Activated CD4-positive, alpha-beta T cell treated with anti-CD3 and anti-CD28 coated beads for 36 hours (primary cell): ENCODE data around the gene TMEM184B. TPM values are rescaled to one million over a fixed set of nuclear protein-coding genes. Genes with fewer than 3 reads are reported as not detected.

Source experiments
- ATAC-seq: fragments of 200-7000 bp; cut with Tn5 transposase; one replicate; pipeline ENCODE4 v1.10.0; 2021; ENCODE audit warnings: mild to moderate bottlenecking, moderate library complexity
- CTCF ChIA-PET: fragments of 350-600 bp; sonication (Branson Sonifier 250); formaldehyde crosslinking; loops from one replicate; lab custom pipeline; 2021; ENCODE audit warnings: antibody characterized with exemption; lab: Charles Lee
- POLR2A ChIA-PET: fragments of 350-600 bp; sonication (Branson Sonifier 250); formaldehyde crosslinking; loops from one replicate; lab custom pipeline; 2021; ENCODE audit warnings: antibody characterized with exemption, inconsistent platforms; lab: Charles Lee
- DNase-seq: peaks from one replicate; pipeline ENCODE4 v3.0.0-alpha.2; 2020
- H3K27ac Mint-ChIP-seq: one replicate; pipeline ENCODE4 v1.8.0; 2021; ENCODE audit warnings: mixed read lengths
- H3K27me3 Mint-ChIP-seq: one replicate; pipeline ENCODE4 v1.8.0; 2021; ENCODE audit warnings: mixed read lengths
- H3K36me3 Mint-ChIP-seq: one replicate; pipeline ENCODE4 v1.8.0; 2021; ENCODE audit warnings: low read depth, mixed read lengths
- H3K4me1 Mint-ChIP-seq: one replicate; pipeline ENCODE4 v1.8.0; 2021; ENCODE audit warnings: mixed read lengths
- H3K4me3 Mint-ChIP-seq: one replicate; pipeline ENCODE4 v1.8.0; 2021; ENCODE audit warnings: mild to moderate bottlenecking, moderate library complexity, mixed read lengths
- H3K9me3 Mint-ChIP-seq: one replicate; pipeline ENCODE4 v1.8.0; 2021; ENCODE audit warnings: low read depth, mixed read lengths
- intact Hi-C, 2 experiments: fragments of 100-400 bp; cut with DNase I in 1 of 2; cut with micrococcal nuclease in 1 of 2; formaldehyde crosslinking; loops; one replicate each; pipeline versions ENCODE4 v1.14.2 to v1.15.1; 2022 to 2024; cut with DNase I, micrococcal nuclease
- total RNA-seq, 2 experiments: library from RNA; stranded (reverse); gene quantifications; one replicate each; pipeline ENCODE4 v1.2.3, GENCODE V29; 2021

The TMEM184B gene
- total RNA-seq, 2 experiments from 2014 or later, result 16.0 to 19.8 TPM

DNA sequence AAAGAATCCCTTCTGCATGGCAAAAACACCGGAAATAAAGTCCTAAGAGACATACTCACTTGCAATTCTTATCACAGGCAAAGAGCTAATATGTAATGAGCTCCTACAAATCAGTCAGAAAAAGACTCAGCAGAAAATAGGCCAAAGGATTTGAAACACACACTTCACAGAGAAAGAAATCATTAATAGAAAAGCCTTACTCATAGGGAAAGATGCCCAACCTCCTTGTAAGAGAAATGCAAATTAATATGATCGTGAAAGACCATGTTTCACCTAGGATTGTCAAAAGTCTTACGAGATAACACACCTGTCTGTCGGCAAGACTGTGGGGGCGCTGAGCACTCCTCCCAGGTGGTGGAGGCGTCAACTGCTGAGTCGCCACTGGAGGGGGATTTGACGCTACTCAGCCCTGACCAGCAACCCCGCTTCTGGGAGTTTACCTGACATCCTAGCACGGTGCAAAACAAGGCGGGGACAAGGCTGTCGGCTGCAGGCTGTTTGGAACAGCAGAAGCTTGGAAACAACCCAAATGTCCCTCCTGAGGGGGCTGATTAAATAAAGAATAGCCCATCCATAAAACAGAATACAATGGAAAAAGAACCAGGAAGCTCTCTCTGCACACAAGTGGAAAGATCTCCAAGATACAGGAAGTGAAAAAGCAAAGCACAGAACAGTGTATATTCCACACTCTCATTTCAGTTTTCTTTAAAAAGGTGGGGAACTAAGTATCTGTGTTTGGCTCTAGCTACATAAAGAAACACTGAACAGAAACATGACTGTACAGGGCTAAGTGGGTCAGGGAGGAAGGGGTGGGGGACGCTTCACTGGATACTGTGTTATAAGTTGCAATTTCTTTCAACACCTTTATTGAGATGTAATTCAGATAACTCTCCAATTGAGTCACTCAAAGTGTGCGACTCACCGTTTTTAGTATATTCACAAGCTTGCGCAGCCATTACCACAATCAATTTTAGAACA is 33.0 kb upstream of the TMEM184B start:
- H3K36me3 Mint-ChIP-seq, result peaks cover 32% of the 10 kb centered on the region
- H3K9me3 Mint-ChIP-seq, result no peaks in the 10 kb centered on the region
- peak overlapping the region; percentile 37 for H3K4me3 Mint-ChIP-seq
- ChIA-PET CTCF (interaction anchor here (0.6 to 2.0 kb wide), 11 partner anchors 9 to 340 kb away, joined by 3 to 11 read pairs (median 4); no protein-coding TSS in a partner anchor), POLR2A (interaction anchor here (1.2 kb wide), 2 partner anchors 9 to 10 kb away, joined by 4 to 5 read pairs; no protein-coding TSS in a partner anchor)
- DNase-seq (peak; percentile 67), ATAC-seq (peak; percentile 92)
- H3K27ac Mint-ChIP-seq, result peak overlapping the region; percentile 88
- intact Hi-C loops, result no loop called here
- peaks cover 40% of the 10 kb centered on the region for H3K4me1 Mint-ChIP-seq
- H3K27me3 Mint-ChIP-seq, result no peaks in the 10 kb centered on the region

DNA sequence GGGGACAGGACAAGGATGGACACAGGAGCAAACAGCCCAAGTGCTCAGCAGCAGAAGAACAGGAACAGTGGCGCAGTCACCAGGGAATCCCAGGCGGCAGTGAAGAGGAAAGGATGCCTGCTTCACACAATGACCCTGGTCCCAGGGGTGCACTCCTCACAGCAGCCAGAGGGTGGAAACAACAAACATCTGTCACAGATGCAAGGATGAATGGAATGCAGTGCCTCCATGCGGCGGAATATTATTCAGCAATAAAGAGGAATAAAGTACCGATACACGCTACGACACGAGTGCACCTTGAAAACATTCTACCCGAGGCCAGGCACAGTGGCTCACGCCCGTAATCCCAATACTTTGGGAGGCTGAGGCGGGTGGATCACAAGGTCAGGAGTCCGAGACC is 31.7 kb upstream of the TMEM184B start:
- H3K27me3 Mint-ChIP-seq, result no peaks in the 10 kb centered on the region
- intact Hi-C loops, result no loop called here
- ChIA-PET CTCF (no interaction called here), POLR2A (no interaction called here)
- no peak overlapping the region for H3K27ac Mint-ChIP-seq
- no peaks in the 10 kb centered on the region for H3K9me3 Mint-ChIP-seq
- ATAC-seq, result no peak
- DNase-seq, result no peak
- peaks cover 37% of the 10 kb centered on the region for H3K4me1 Mint-ChIP-seq
- H3K4me3 Mint-ChIP-seq, result no peak overlapping the region
- peaks cover 38% of the 10 kb centered on the region for H3K36me3 Mint-ChIP-seq

DNA sequence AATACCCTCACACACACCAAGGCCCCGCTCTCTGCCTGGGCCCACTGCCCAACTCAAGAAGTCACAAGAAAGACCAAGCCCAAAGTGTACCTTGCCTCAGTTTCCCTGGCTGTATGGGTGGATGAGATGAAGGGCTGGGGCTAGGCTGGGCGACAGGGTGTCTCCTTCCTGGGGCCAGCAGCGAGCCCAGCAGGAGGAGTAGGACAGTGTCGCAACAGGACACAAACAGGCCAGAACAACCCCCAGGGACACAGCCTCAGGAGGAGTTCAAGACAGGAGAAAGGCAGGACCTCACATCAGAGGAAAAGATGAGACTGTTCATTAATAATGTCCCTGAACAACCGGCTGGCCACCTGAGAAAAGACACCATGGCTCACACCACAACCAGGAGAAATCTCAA is 31.2 kb upstream of the TMEM184B start:
- H3K4me3 Mint-ChIP-seq, result no peak overlapping the region
- no peak overlapping the region for H3K27ac Mint-ChIP-seq
- H3K36me3 Mint-ChIP-seq, result peaks cover 40% of the 10 kb centered on the region
- POLR2A ChIA-PET, result no interaction called here
- ATAC-seq (no peak), DNase-seq (no peak)
- peaks cover 35% of the 10 kb centered on the region for H3K4me1 Mint-ChIP-seq
- no peaks in the 10 kb centered on the region for H3K27me3 Mint-ChIP-seq
- intact Hi-C loops, result no loop called here
- CTCF ChIA-PET, result no interaction called here
- H3K9me3 Mint-ChIP-seq, result no peaks in the 10 kb centered on the region

DNA sequence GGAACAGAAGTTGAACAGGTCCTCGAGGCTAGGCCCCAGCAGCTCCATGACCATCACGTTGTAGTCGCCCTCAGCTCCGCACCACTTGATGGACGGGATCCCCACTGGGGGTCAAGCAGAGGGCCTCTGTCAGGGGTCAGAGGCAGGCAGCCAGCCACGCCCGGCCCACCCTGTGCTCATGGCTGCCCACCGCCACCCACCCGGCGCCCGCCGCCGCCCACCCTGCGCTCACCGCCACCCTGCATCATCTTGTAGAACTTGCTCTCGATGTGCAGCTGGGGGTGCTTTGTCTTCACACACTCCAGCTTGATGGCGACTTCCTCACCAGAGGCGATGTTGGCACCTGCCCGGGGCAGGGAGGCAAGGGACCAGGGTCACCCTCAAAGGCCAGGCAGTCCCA is 30.1 kb upstream of the TMEM184B start:
- H3K4me3 Mint-ChIP-seq, result no peak overlapping the region
- DNase-seq (no peak), ATAC-seq (no peak)
- peaks cover 30% of the 10 kb centered on the region for H3K4me1 Mint-ChIP-seq
- no peaks in the 10 kb centered on the region for H3K27me3 Mint-ChIP-seq
- H3K9me3 Mint-ChIP-seq, result no peaks in the 10 kb centered on the region
- H3K36me3 Mint-ChIP-seq, result peaks cover 44% of the 10 kb centered on the region
- CTCF ChIA-PET, result interaction anchor here (1.4 kb wide), 1 partner anchor 271 kb away, joined by 4 read pairs; no protein-coding TSS in a partner anchor
- POLR2A ChIA-PET, result no interaction called here
- H3K27ac Mint-ChIP-seq, result no peak overlapping the region
- intact Hi-C loops, result no loop called here

DNA sequence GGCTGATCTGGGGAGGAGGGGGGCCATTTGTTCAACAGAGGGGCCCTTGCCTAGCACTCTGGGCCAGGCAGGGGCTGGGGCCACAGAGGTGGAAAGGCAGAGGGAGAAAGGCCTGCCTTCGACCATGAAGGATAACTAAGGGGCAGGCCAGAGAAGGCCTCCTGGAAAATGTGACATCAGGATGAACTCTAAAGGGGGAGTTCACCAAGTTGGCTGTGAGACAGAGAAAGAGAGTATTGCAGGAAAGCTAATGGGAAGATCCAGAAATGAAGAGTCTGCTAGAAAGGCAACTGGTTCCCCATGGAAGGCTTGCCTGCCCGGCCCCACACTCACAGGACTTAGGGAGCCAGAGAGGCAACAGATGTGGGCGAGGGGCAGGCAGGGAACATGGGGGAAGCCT is 28.1 kb upstream of the TMEM184B start:
- no peaks in the 10 kb centered on the region for H3K27me3 Mint-ChIP-seq
- DNase-seq, result no peak
- H3K4me3 Mint-ChIP-seq, result no peak overlapping the region
- no peak for ATAC-seq
- no peak overlapping the region for H3K27ac Mint-ChIP-seq
- H3K36me3 Mint-ChIP-seq, result peaks cover 46% of the 10 kb centered on the region
- ChIA-PET CTCF (no interaction called here), POLR2A (interaction anchor here (0.7 kb wide), 1 partner anchor 18 kb away, joined by 3 read pairs; no protein-coding TSS in a partner anchor)
- intact Hi-C loops, result no loop called here
- H3K9me3 Mint-ChIP-seq, result no peaks in the 10 kb centered on the region
- H3K4me1 Mint-ChIP-seq, result peaks cover 18% of the 10 kb centered on the region

DNA sequence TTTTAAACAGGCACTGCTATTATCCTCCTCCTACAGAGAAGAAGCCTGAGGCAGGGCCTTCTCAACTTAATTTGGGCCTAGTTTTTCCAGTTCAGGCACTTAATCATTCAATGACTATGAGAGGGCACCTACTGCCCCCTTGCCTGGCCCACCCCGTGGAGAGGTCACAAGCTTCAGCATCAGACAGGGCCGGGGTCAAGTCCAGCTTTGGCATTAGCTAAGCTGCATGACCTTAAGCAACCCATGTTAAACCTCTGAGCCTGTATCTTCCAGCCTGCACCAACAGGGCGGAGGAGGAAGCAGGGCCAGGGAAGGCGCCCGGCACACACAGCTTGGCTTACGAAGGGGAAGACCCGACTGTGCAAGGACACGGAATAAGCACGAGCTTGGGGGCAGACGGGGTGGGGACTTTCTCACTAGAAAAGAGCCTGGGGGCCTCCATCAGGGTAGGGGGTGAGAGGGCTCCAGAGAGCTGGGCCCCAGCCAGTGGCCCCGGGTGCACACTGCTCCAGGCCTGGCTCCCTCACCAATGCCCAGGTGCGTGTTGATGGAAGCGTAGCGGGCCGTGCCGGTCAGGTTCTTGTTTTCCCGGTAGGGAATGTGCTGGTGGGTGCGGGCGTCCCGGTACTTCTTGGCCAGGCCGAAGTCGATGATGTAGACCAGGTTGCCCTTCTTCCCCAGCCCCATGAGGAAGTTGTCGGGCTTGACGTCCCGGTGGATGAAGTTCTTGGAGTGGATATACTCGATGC is 27.6 kb upstream of the TMEM184B start:
- CTCF ChIA-PET, result interaction anchor here (0.6 kb wide), 1 partner anchor 30 kb away, joined by 3 read pairs; no protein-coding TSS in a partner anchor
- DNase-seq (no peak), ATAC-seq (no peak)
- POLR2A ChIA-PET, result no interaction called here
- intact Hi-C loops, result no loop called here
- no peak overlapping the region for H3K27ac Mint-ChIP-seq
- H3K36me3 Mint-ChIP-seq, result peaks cover 43% of the 10 kb centered on the region
- no peaks in the 10 kb centered on the region for H3K27me3 Mint-ChIP-seq
- no peak overlapping the region for H3K4me3 Mint-ChIP-seq
- peaks cover 12% of the 10 kb centered on the region for H3K4me1 Mint-ChIP-seq
- no peaks in the 10 kb centered on the region for H3K9me3 Mint-ChIP-seq

DNA sequence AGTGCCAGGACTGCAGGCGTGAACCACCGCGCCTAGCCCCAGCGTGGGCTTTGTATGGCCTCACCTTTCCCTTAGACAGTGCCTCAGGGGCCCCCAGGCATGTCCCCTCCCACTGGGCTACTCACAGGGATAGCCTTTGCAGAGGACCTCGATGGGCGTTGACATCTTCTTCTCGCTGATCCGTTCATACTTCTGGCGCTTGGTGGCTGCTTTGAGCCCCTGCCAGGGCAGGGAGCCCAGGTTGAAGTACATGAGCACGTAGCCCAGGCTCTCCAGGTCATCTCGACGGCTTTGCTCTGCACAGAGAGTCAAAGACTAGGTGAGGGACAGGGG is 26.9 kb upstream of the TMEM184B start:
- Mint-ChIP-seq H3K9me3 (no peaks in the 10 kb centered on the region), H3K27me3 (no peaks in the 10 kb centered on the region), H3K27ac (no peak overlapping the region), H3K36me3 (peaks cover 42% of the 10 kb centered on the region), H3K4me3 (no peak overlapping the region), H3K4me1 (peaks cover 8% of the 10 kb centered on the region)
- DNase-seq (no peak), ATAC-seq (no peak)
- ChIA-PET POLR2A (no interaction called here), CTCF (interaction anchor here (0.6 kb wide), 1 partner anchor 30 kb away, joined by 3 read pairs; no protein-coding TSS in a partner anchor)
- intact Hi-C loops, result loop anchor here in 1 of 2 experiments (5.0 kb wide), 1 partner anchor 53 kb away; no protein-coding TSS in a partner anchor

DNA sequence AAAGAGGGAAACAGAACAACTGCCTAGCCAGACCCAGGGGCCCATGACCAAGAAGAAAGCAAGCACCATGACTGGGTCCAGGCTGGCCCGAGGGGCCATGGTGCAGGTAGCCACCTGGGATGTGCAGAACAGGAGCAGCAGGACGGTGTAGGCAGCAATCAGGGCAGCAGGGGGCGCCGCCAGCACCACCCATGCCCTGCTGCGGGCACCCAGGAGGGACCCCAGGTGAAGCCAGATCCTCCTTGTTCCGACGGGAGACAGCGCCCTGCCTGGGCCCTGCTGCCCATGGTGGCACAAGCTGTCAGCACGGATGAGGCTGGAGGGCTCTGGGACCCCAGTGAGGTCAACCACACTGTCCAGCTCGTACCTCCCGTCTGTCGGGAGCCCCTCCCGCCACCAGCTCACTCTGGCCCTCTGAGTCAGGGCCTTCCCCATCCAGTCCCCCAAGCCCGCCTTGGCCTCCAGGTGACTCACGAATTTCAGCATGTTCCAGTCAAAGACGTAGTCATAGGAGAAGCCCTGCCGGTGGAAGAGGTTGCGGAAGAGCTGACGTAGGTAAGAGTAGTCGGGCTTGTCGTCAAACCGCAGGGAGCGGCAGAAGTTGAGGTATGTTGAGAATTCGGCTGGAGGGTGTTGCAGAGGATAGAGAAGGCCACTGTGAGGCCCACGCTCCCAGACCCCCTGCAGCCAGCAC is 25.6 kb upstream of the TMEM184B start:
- peak; percentile 82 for ATAC-seq
- POLR2A ChIA-PET, result no interaction called here
- Mint-ChIP-seq H3K27me3 (no peaks in the 10 kb centered on the region), H3K27ac (no peak overlapping the region), H3K4me1 (no peaks in the 10 kb centered on the region), H3K36me3 (peaks cover 40% of the 10 kb centered on the region), H3K9me3 (no peaks in the 10 kb centered on the region), H3K4me3 (no peak overlapping the region)
- CTCF ChIA-PET, result interaction anchor here (0.6 to 1.8 kb wide), 3 partner anchors 15 to 131 kb away, joined by 3 to 4 read pairs (median 3); no protein-coding TSS in a partner anchor
- intact Hi-C loops, result loop anchor here (1.0 to 5.0 kb wide), 2 partner anchors 54 to 55 kb away; no protein-coding TSS in a partner anchor
- DNase-seq, result peak; percentile 70

DNA sequence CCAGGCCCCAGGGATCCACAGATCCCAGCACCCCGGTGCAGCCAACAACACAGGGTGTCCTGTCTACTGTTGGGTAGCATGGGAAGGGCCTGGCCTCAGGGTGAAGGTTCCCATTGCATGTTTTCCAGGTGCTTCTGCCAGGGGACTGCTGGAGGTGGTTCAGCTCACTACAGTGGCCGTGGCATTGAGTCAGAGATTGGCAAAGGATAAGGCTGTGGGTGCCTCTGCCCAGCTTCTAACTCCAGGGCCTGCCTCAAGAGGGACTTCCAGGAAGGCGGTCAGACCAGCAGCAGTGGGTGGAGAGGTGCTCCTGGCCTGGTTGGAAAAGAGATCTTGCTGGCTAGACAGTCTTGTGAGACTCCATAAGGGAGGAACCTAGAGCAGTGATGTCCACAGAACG is 23.6 kb upstream of the TMEM184B start:
- ChIA-PET POLR2A (no interaction called here), CTCF (interaction anchor here (0.6 to 1.5 kb wide), 2 partner anchors 9 to 498 kb away, joined by 3 to 5 read pairs; no protein-coding TSS in a partner anchor)
- Mint-ChIP-seq H3K4me3 (no peak overlapping the region), H3K9me3 (no peaks in the 10 kb centered on the region), H3K4me1 (no peaks in the 10 kb centered on the region), H3K36me3 (peaks cover 36% of the 10 kb centered on the region), H3K27ac (no peak overlapping the region), H3K27me3 (no peaks in the 10 kb centered on the region)
- DNase-seq (no peak), ATAC-seq (no peak)
- intact Hi-C loops, result loop anchor here in 1 of 2 experiments (5.0 kb wide), 1 partner anchor 56 kb away; no protein-coding TSS in a partner anchor

DNA sequence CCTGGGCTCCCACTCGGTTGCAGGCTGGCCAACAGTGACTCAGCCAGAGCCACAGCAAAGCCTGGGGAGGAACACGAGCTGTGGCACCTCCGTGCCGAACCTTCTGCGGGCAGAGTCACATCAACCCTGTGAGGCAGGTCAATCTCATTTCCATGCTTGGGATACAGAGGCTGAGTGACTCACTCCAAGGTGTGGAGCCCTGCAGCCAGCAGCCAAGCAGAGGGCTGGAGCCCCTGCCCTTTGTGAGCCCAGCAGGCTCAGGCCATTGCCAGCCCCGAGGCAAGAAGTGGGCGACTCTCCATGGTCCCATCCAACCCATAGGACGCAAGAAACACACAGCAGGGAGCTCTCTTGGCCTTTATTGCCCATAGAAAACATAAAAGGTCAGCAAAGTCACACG is 23.1 kb upstream of the TMEM184B start:
- POLR2A ChIA-PET, result interaction anchor here (0.7 kb wide), 1 partner anchor 386 kb away, joined by 5 read pairs; no protein-coding TSS in a partner anchor
- intact Hi-C loops, result loop anchor here in 1 of 2 experiments (5.0 kb wide), 1 partner anchor 56 kb away; no protein-coding TSS in a partner anchor
- H3K27ac Mint-ChIP-seq, result no peak overlapping the region
- CTCF ChIA-PET, result interaction anchor here (1.5 kb wide), 1 partner anchor 10 kb away, joined by 5 read pairs; no protein-coding TSS in a partner anchor
- no peaks in the 10 kb centered on the region for H3K4me1 Mint-ChIP-seq
- H3K4me3 Mint-ChIP-seq, result no peak overlapping the region
- ATAC-seq (no peak), DNase-seq (no peak)
- peaks cover 35% of the 10 kb centered on the region for H3K36me3 Mint-ChIP-seq
- H3K9me3 Mint-ChIP-seq, result no peaks in the 10 kb centered on the region
- H3K27me3 Mint-ChIP-seq, result no peaks in the 10 kb centered on the region
